Spleen (tissue), 11 donors: Measurements from ENCODE around the gene OR2A42. TPM values are rescaled to one million over a fixed set of nuclear protein-coding genes. Genes with fewer than 3 reads are reported as not detected.
"Not testable (repeated sequence)": the region's sequence is repeated elsewhere in the genome, so short reads cannot be mapped to it uniquely, and the experiment has no call there.

Experiments used
- DNase-seq: peaks from one replicate; pipeline ENCODE4 v3.0.0-alpha.2; 2020
- H3K27ac ChIP-seq, 8 donors: fragments of 200-600 bp; sonication (generic) in 7 of 8; 1 replicate in 4 of 8; 2 replicates in 4 of 8; pipeline versions ENCODE4 v1.5.0 to v1.8.0; 2016 to 2021; ENCODE audit warnings: inconsistent platforms in 4 of 8, mild to moderate bottlenecking in 4 of 8, moderate library complexity in 1 of 8
- H3K27me3 ChIP-seq, 7 donors: fragments of 200-600 bp; sonication (generic) in 6 of 7; replicated peaks in 1 of 7; 1 replicate in 4 of 7; 2 replicates in 3 of 7; pipeline versions ENCODE4 v1.5.0 to v1.8.0; 2016 to 2021; ENCODE audit warnings: inconsistent platforms in 3 of 7, mild to moderate bottlenecking in 1 of 7
- H3K36me3 ChIP-seq, 6 donors: fragments of 200-600 bp; sonication (generic) in 5 of 6; 1 replicate in 4 of 6; 2 replicates in 2 of 6; pipeline versions ENCODE4 v1.5.0 to v1.8.0; 2016 to 2021; ENCODE audit warnings: inconsistent platforms in 2 of 6
- H3K4me1 ChIP-seq, 6 donors: fragments of 200-600 bp; sonication (generic) in 5 of 6; 1 replicate in 3 of 6; 2 replicates in 3 of 6; pipeline versions ENCODE4 v1.5.0 to v1.8.0; 2016 to 2021; ENCODE audit warnings: inconsistent platforms in 3 of 6
- H3K4me3 ChIP-seq, 8 donors: fragments of 200-600 bp; sonication (generic) in 7 of 8; 1 replicate in 4 of 8; 2 replicates in 4 of 8; pipeline versions ENCODE4 v1.5.0 to v1.8.0; 2016 to 2021; ENCODE audit warnings: inconsistent platforms in 4 of 8, mild to moderate bottlenecking in 4 of 8, moderate library complexity in 2 of 8
- H3K9me3 ChIP-seq, 8 donors: fragments of 200-600 bp; sonication (generic) in 7 of 8; 1 replicate in 4 of 8; 2 replicates in 4 of 8; pipeline versions ENCODE4 v1.5.0 to v1.8.0; 2016 to 2021; ENCODE audit warnings: inconsistent platforms in 4 of 8
- CTCF ChIP-seq, 11 experiments: fragments of 200-600 bp in 7 of 11; fragments of 450-650 bp in 4 of 11; sonication (generic) in 4 of 11; IDR thresholded peaks in 8 of 11; conservative IDR thresholded peaks in 3 of 11; 1 replicate in 7 of 11; 2 replicates in 4 of 11; pipeline versions ENCODE4 v1.4.0 to v1.8.0; 2016 to 2021; ENCODE audit warnings: antibody characterized with exemption in 11 of 11, inconsistent platforms in 4 of 11, mild to moderate bottlenecking in 1 of 11
- POLR2A ChIP-seq, 3 donors: fragments of 450-650 bp; IDR thresholded peaks; one replicate each; pipeline ENCODE4 v1.5.1; 2017; ENCODE audit warnings: antibody characterized with exemption in 3 of 3, mild to moderate bottlenecking in 1 of 3
- POLR2AphosphoS5 ChIP-seq, 3 donors: sonication (generic); formaldehyde crosslinking; IDR thresholded peaks; one replicate each; pipeline ENCODE4 v1.5.1; 2017; ENCODE audit warnings: antibody characterized with exemption in 3 of 3
- WGBS, 5 donors: extraction: QIAGEN DNeasy Blood & Tissue Kit in 3 of 5; methylation state at CpG; one replicate each; pipeline versions ENCODE4 v1.1.5 to v1.1.7; 2013 to 2018; 5-methylcytosine and 5-hydroxymethylcytosine counted together
- intact Hi-C: fragments of 100-400 bp; cut with DNase I; formaldehyde crosslinking; loops from one replicate; pipeline ENCODE4 v1.15.0; 2023; ENCODE audit warnings: low total_unique reads
- polyA plus RNA-seq, 3 donors: library from polyadenylated mRNA; stranded (reverse); fragments of 200-250 nt; gene quantifications; one replicate each; pipeline ENCODE4 v1.2.1, GENCODE V29; 2013
- total RNA-seq, 7 donors: library from RNA; depleted of rRNA in 3 of 7; stranded (reverse); fragments of >200 nt in 3 of 7; fragmentation: NEBNext Ultra II Directional in 4 of 7; extraction: Animal tissue kit (Norgen Biotek cat#: 25700) in 4 of 7; gene quantifications; one replicate each; pipeline versions ENCODE4 v1.1.0 to v1.2.1, GENCODE V29; 2016 to 2021
- donor health status: healthy with polysubstance abuse.
- donor health status: DM: no; HTN: no; CAD: no; lungs with moderate emphysema.
- donor health status: DM: no; HTN: no; CAD: no.
- donor health status: Bipolar disorder and iron deficiency.
- donor health status: healthy.
- donor health status: DM: no; HTN: no; CAD: no.
- donor health status: DM: yes; HTN: yes; CAD: no.

The OR2A42 gene
- total and polyA plus RNA-seq, 10 donors, result 0.06 to 0.46 (median 0.18) TPM; not detected in 4

GRCh38 chr7:144256112-144256511 lies 16.7 kb upstream of the OR2A42 start:
- intact Hi-C loops, result no loop called here
- Histone ChIP-seq H3K27me3 (no peaks in the 10 kb centered on the region), H3K4me1 (no peaks in the 10 kb centered on the region), H3K4me3 (no peak overlapping the region), H3K27ac (no peak overlapping the region), H3K9me3 (no peaks in the 10 kb centered on the region), H3K36me3 (no peaks in the 10 kb centered on the region)
- DNase-seq, result no peak
- TF ChIP-seq CTCF (IDR thresholded peaks at IDR 0.05 in 8 of 11, conservative IDR thresholded peaks at IDR 0.05 in 3 of 11) (no peak), POLR2A (IDR thresholded peaks at IDR 0.05) (no peak), POLR2AphosphoS5 (IDR thresholded peaks at IDR 0.05) (no peak)
- 68 to 88% (median 79%) methylated on average over 3 of the region's 3 CpGs for WGBS, 5 donors

GRCh38 chr7:144255471-144255897 lies 16.1 kb upstream of the OR2A42 start:
- no peaks in the 10 kb centered on the region for H3K27me3 ChIP-seq
- no peak for DNase-seq
- 70 to 82% (median 73%) methylated on average over 5 of the region's 5 CpGs for WGBS, 5 donors
- no peaks in the 10 kb centered on the region for H3K9me3 ChIP-seq
- H3K4me3 ChIP-seq, result no peak overlapping the region
- intact Hi-C loops, result no loop called here
- no peaks in the 10 kb centered on the region for H3K4me1 ChIP-seq
- H3K36me3 ChIP-seq, result no peaks in the 10 kb centered on the region
- no peak overlapping the region for H3K27ac ChIP-seq
- TF ChIP-seq POLR2A (IDR thresholded peaks at IDR 0.05), result no peak
- TF ChIP-seq CTCF (IDR thresholded peaks at IDR 0.05 in 8 of 11, conservative IDR thresholded peaks at IDR 0.05 in 3 of 11), result no peak
- no peak for TF ChIP-seq POLR2AphosphoS5 (IDR thresholded peaks at IDR 0.05)

GRCh38 chr7:144252307-144252706 lies 12.9 kb upstream of the OR2A42 start:
- DNase-seq, H3K4me1 ChIP-seq, H3K36me3 ChIP-seq, H3K9me3 ChIP-seq, H3K27ac ChIP-seq, intact Hi-C loops, H3K27me3 ChIP-seq, H3K4me3 ChIP-seq: not testable (repeated sequence)
- WGBS, 5 donors, result no CpG with 5 or more reads among the region's 4 CpGs

GRCh38 chr7:144247674-144248330 lies 8.4 kb upstream of the OR2A42 start:
- no CpG with 5 or more reads among the region's 1 CpG for WGBS, 5 donors
- DNase-seq, H3K9me3 ChIP-seq, H3K36me3 ChIP-seq, intact Hi-C loops, H3K27me3 ChIP-seq, H3K4me1 ChIP-seq, H3K4me3 ChIP-seq, H3K27ac ChIP-seq: not testable (repeated sequence)

- H3K9me3 ChIP-seq, H3K27ac ChIP-seq, H3K4me1 ChIP-seq, DNase-seq, H3K27me3 ChIP-seq, intact Hi-C loops, H3K36me3 ChIP-seq, H3K4me3 ChIP-seq: not testable (repeated sequence)
- WGBS, 5 donors, result 83% methylated on average over 1 of the region's 5 CpGs; no CpG with 5 or more reads in 4 of the 5 donors
These were observed 7.6 kb upstream of the OR2A42 start for GRCh38 chr7:144246967-144247366.

- DNase-seq, H3K9me3 ChIP-seq, H3K27me3 ChIP-seq, H3K4me3 ChIP-seq, H3K27ac ChIP-seq, H3K4me1 ChIP-seq, intact Hi-C loops, H3K36me3 ChIP-seq: not testable (repeated sequence)
- no CpG with 5 or more reads among the region's 2 CpGs for WGBS, 5 donors
These were observed 6.0 kb upstream of the OR2A42 start for GRCh38 chr7:144245372-144245771.

GRCh38 chr7:144238530-144239082 lies 799 bp downstream of the OR2A42 start:
- H3K27ac ChIP-seq, H3K4me3 ChIP-seq, H3K36me3 ChIP-seq, H3K9me3 ChIP-seq, DNase-seq, intact Hi-C loops, H3K4me1 ChIP-seq, H3K27me3 ChIP-seq: not testable (repeated sequence)
- 89 to 100% (median 94%) methylated on average over 1 to 2 of the region's 2 CpGs for WGBS, 5 donors

GRCh38 chr7:144233039-144233438 lies 6.4 kb downstream of the OR2A42 start:
- H3K27ac ChIP-seq, H3K4me3 ChIP-seq, DNase-seq, H3K36me3 ChIP-seq, H3K4me1 ChIP-seq, H3K27me3 ChIP-seq, intact Hi-C loops, H3K9me3 ChIP-seq: not testable (repeated sequence)
- WGBS, 5 donors, result 65 to 97% (median 88%) methylated on average over 1 of the region's 1 CpG

- H3K27ac ChIP-seq, H3K9me3 ChIP-seq, H3K36me3 ChIP-seq, H3K4me1 ChIP-seq, H3K27me3 ChIP-seq, DNase-seq, H3K4me3 ChIP-seq, intact Hi-C loops: not testable (repeated sequence)
- WGBS, 5 donors, result no CpG with 5 or more reads among the region's 2 CpGs
These were observed 8.4 kb downstream of the OR2A42 start for GRCh38 chr7:144231027-144231426.
